ENCODE data around the gene ARPC5.

The ARPC5 gene

DNA sequence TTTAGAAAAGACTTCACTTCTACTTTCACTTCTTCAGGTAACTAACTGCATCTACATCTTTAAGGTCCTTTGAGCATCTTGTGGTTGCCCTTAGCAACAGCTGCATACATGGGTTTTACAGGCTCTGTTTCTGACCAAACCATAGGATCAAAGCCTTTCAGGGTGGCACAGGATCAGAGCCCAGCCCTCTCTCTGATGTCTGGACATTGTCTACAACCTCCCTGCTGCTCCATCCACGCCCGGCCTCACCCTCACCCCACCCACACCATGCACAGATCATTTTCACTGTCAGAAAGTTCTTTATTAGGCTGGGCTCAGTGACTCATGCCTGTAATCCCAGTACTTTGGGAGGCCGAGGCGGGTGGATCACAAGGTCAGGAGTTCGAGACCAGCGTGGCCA, 50.5 kb downstream of the ARPC5 start:
- no peaks in the 10 kb centered on the region for H3K79me2 ChIP-seq (ENCODE audit: control insufficient read depth, insufficient read depth, low read length, poor library complexity)
- H3K23ac ChIP-seq (ENCODE audit: low read length), result no peak overlapping the region
- H3K18ac ChIP-seq (ENCODE audit: low read length), result no peak overlapping the region
- H3K9ac ChIP-seq (ENCODE audit: low read length), result no peak overlapping the region
- no peaks in the 10 kb centered on the region for H3K4me1 ChIP-seq (ENCODE audit: control insufficient read depth in 1 of 2, insufficient read depth in 2 of 2, low read length in 2 of 2)
- no peak overlapping the region for H2AFZ ChIP-seq (ENCODE audit: insufficient read depth, low read length, poor library complexity)
- H3K4ac ChIP-seq (ENCODE audit: low read depth, low read length), result no peak overlapping the region
- no peak overlapping the region for H3K4me2 ChIP-seq (ENCODE audit: low read length)
- H3K79me1 ChIP-seq (ENCODE audit: low read length), result no peaks in the 10 kb centered on the region
- H4K12ac ChIP-seq (ENCODE audit: low read depth, low read length), result no peak overlapping the region
- no peak overlapping the region for H3K14ac ChIP-seq (ENCODE audit: low read length)
- WGBS (ENCODE audit: extremely low coverage, insufficient coverage, insufficient read length), result no CpG with 5 or more reads among the region's 6 CpGs
- no peak overlapping the region for H4K91ac ChIP-seq (ENCODE audit: low read depth, low read length)
- no peaks in the 10 kb centered on the region for H3K36me3 ChIP-seq (ENCODE audit: control insufficient read depth in 1 of 2, insufficient read depth in 2 of 2, low read length in 2 of 2)
- H2BK5ac ChIP-seq (ENCODE audit: low read depth, low read length, poor library complexity), result no peak overlapping the region
- no peaks in the 10 kb centered on the region for H3K27me3 ChIP-seq (ENCODE audit: insufficient read depth, low read length)
- H3K27ac ChIP-seq (ENCODE audit: low read depth, low read length), result no peak overlapping the region
- no peak overlapping the region for H4K8ac ChIP-seq (ENCODE audit: low read depth, low read length)
- no peak overlapping the region for H3K4me3 ChIP-seq (ENCODE audit: low read depth, low read length)
- H2AK5ac ChIP-seq (ENCODE audit: low read length), result no peak overlapping the region
- no peaks in the 10 kb centered on the region for H3K9me3 ChIP-seq (ENCODE audit: insufficient read depth, low read depth, low read length)
- H2BK120ac ChIP-seq (ENCODE audit: insufficient read depth, low read length, poor library complexity), result no peak overlapping the region
- no peak for DNase-seq
- no peak overlapping the region for H2BK12ac ChIP-seq (ENCODE audit: low read length)

DNA sequence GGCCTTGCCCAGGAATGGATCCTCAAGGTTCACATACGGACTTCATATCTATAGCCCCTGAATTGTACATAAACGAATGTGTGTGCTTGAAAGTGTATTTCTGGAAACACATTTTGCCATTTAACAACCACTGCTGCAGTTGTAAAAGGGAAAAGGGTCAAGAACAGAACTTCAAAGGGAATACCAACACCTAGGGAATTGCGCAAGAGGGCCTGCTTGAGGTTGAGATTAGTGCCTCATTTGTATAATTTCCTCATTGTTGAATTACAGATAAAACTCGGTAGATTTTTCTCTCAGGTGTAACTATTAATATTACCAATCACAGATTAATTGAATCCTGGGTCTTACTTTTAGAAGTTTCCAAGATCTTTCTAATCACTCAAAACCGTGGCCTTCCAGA, 51.4 kb downstream of the ARPC5 start:
- no peak overlapping the region for H2AFZ ChIP-seq (ENCODE audit: insufficient read depth, low read length, poor library complexity)
- no peaks in the 10 kb centered on the region for H3K36me3 ChIP-seq (ENCODE audit: control insufficient read depth in 1 of 2, insufficient read depth in 2 of 2, low read length in 2 of 2)
- H3K4me3 ChIP-seq (ENCODE audit: low read depth, low read length), result no peak overlapping the region
- H2AK5ac ChIP-seq (ENCODE audit: low read length), result no peak overlapping the region
- H3K4me1 ChIP-seq (ENCODE audit: control insufficient read depth in 1 of 2, insufficient read depth in 2 of 2, low read length in 2 of 2), result no peaks in the 10 kb centered on the region
- H3K27ac ChIP-seq (ENCODE audit: low read depth, low read length), result no peak overlapping the region
- no peak overlapping the region for H2BK12ac ChIP-seq (ENCODE audit: low read length)
- H3K79me1 ChIP-seq (ENCODE audit: low read length), result no peaks in the 10 kb centered on the region
- no peak overlapping the region for H4K12ac ChIP-seq (ENCODE audit: low read depth, low read length)
- H3K9me3 ChIP-seq (ENCODE audit: insufficient read depth, low read depth, low read length), result no peaks in the 10 kb centered on the region
- DNase-seq, result no peak
- H2BK5ac ChIP-seq (ENCODE audit: low read depth, low read length, poor library complexity), result no peak overlapping the region
- no CpG with 5 or more reads among the region's 5 CpGs for WGBS (ENCODE audit: extremely low coverage, insufficient coverage, insufficient read length)
- no peak overlapping the region for H4K91ac ChIP-seq (ENCODE audit: low read depth, low read length)
- H3K4me2 ChIP-seq (ENCODE audit: low read length), result no peak overlapping the region
- no peak overlapping the region for H3K4ac ChIP-seq (ENCODE audit: low read depth, low read length)
- H3K9ac ChIP-seq (ENCODE audit: low read length), result no peak overlapping the region
- H3K14ac ChIP-seq (ENCODE audit: low read length), result no peak overlapping the region
- no peaks in the 10 kb centered on the region for H3K79me2 ChIP-seq (ENCODE audit: control insufficient read depth, insufficient read depth, low read length, poor library complexity)
- no peak overlapping the region for H4K8ac ChIP-seq (ENCODE audit: low read depth, low read length)
- H3K18ac ChIP-seq (ENCODE audit: low read length), result no peak overlapping the region
- H3K27me3 ChIP-seq (ENCODE audit: insufficient read depth, low read length), result no peaks in the 10 kb centered on the region
- H3K23ac ChIP-seq (ENCODE audit: low read length), result no peak overlapping the region
- no peak overlapping the region for H2BK120ac ChIP-seq (ENCODE audit: insufficient read depth, low read length, poor library complexity)

DNA sequence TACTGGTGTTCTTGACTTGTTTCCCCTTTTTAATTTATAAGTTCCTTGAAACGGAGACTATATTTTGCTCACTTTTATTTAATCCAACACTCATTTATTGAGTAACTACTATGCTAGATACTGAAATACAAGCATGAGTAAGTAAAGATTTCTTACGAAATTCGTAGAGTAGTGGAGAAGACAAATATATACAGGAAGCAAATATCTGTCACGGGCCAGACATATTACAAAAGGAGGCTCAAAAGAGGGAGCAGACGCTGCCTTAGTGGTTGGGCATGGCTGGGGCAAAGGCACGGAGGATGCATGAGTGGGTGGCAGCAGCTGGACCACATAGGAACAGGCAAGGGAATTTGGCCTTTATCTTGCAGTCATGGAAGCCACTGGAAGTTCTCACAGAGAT, 52.1 kb downstream of the ARPC5 start:
- H3K79me1 ChIP-seq (ENCODE audit: low read length), result no peaks in the 10 kb centered on the region
- H3K9me3 ChIP-seq (ENCODE audit: insufficient read depth, low read depth, low read length), result no peaks in the 10 kb centered on the region
- no peak overlapping the region for H2AFZ ChIP-seq (ENCODE audit: insufficient read depth, low read length, poor library complexity)
- no peak overlapping the region for H2AK5ac ChIP-seq (ENCODE audit: low read length)
- no CpG with 5 or more reads among the region's 6 CpGs for WGBS (ENCODE audit: extremely low coverage, insufficient coverage, insufficient read length)
- H3K9ac ChIP-seq (ENCODE audit: low read length), result no peak overlapping the region
- H3K4me2 ChIP-seq (ENCODE audit: low read length), result no peak overlapping the region
- H3K27me3 ChIP-seq (ENCODE audit: insufficient read depth, low read length), result no peaks in the 10 kb centered on the region
- no peak overlapping the region for H3K14ac ChIP-seq (ENCODE audit: low read length)
- no peak overlapping the region for H3K4ac ChIP-seq (ENCODE audit: low read depth, low read length)
- H4K12ac ChIP-seq (ENCODE audit: low read depth, low read length), result no peak overlapping the region
- no peaks in the 10 kb centered on the region for H3K36me3 ChIP-seq (ENCODE audit: control insufficient read depth in 1 of 2, insufficient read depth in 2 of 2, low read length in 2 of 2)
- H3K4me1 ChIP-seq (ENCODE audit: control insufficient read depth in 1 of 2, insufficient read depth in 2 of 2, low read length in 2 of 2), result no peaks in the 10 kb centered on the region
- no peak overlapping the region for H2BK12ac ChIP-seq (ENCODE audit: low read length)
- DNase-seq, result peak in 1 of 2 donors; percentile 31
- H3K79me2 ChIP-seq (ENCODE audit: control insufficient read depth, insufficient read depth, low read length, poor library complexity), result no peaks in the 10 kb centered on the region
- no peak overlapping the region for H3K27ac ChIP-seq (ENCODE audit: low read depth, low read length)
- H3K18ac ChIP-seq (ENCODE audit: low read length), result no peak overlapping the region
- H4K8ac ChIP-seq (ENCODE audit: low read depth, low read length), result no peak overlapping the region
- H2BK120ac ChIP-seq (ENCODE audit: insufficient read depth, low read length, poor library complexity), result no peak overlapping the region
- H3K4me3 ChIP-seq (ENCODE audit: low read depth, low read length), result no peak overlapping the region
- H3K23ac ChIP-seq (ENCODE audit: low read length), result no peak overlapping the region
- H2BK5ac ChIP-seq (ENCODE audit: low read depth, low read length, poor library complexity), result no peak overlapping the region
- no peak overlapping the region for H4K91ac ChIP-seq (ENCODE audit: low read depth, low read length)

DNA sequence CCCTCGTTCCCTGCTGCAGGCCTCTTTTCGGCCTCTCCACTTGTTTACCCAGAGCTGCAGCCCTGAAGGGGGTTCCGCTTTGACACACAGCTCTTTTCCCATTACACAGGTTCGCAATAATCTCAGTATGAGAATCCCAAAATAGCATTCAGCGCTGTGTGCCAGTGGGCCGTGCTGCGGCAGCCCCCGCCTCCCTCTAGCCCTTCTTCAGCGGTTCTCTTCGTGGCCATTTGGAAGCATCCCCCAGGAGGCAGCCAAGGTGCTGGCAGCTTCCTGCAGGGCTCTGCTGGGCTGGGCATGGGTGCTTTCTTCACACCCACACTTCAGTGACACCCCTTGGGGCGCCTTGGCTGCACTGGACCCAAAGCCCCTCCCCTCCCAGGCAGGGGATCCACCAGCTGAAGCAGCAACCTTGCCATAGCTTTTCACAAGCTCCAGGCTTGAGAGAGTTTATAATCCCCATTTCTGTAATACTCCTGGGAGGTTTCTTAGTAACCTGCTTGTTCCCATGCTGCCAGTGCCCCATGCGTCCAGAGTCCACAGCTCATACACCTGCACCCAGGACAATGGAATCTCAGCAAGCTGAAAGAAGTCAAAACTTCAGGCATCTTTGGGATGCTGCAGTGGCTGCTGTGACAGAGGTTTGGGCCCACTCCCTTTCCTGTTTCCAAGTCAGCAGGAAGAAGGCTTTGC, 53.4 kb downstream of the ARPC5 start:
- H3K27ac ChIP-seq (ENCODE audit: low read depth, low read length), result no peak overlapping the region
- no peak for DNase-seq
- H3K4me3 ChIP-seq (ENCODE audit: low read depth, low read length), result no peak overlapping the region
- no peak overlapping the region for H3K4ac ChIP-seq (ENCODE audit: low read depth, low read length)
- H2AFZ ChIP-seq (ENCODE audit: insufficient read depth, low read length, poor library complexity), result no peak overlapping the region
- H3K79me2 ChIP-seq (ENCODE audit: control insufficient read depth, insufficient read depth, low read length, poor library complexity), result no peaks in the 10 kb centered on the region
- no CpG with 5 or more reads among the region's 12 CpGs for WGBS (ENCODE audit: extremely low coverage, insufficient coverage, insufficient read length)
- no peaks in the 10 kb centered on the region for H3K36me3 ChIP-seq (ENCODE audit: control insufficient read depth in 1 of 2, insufficient read depth in 2 of 2, low read length in 2 of 2)
- H3K18ac ChIP-seq (ENCODE audit: low read length), result no peak overlapping the region
- no peak overlapping the region for H2BK120ac ChIP-seq (ENCODE audit: insufficient read depth, low read length, poor library complexity)
- no peak overlapping the region for H2BK12ac ChIP-seq (ENCODE audit: low read length)
- no peak overlapping the region for H3K9ac ChIP-seq (ENCODE audit: low read length)
- no peaks in the 10 kb centered on the region for H3K79me1 ChIP-seq (ENCODE audit: low read length)
- H3K4me1 ChIP-seq (ENCODE audit: control insufficient read depth in 1 of 2, insufficient read depth in 2 of 2, low read length in 2 of 2), result no peaks in the 10 kb centered on the region
- no peak overlapping the region for H3K4me2 ChIP-seq (ENCODE audit: low read length)
- no peak overlapping the region for H2BK5ac ChIP-seq (ENCODE audit: low read depth, low read length, poor library complexity)
- no peak overlapping the region for H2AK5ac ChIP-seq (ENCODE audit: low read length)
- H3K23ac ChIP-seq (ENCODE audit: low read length), result no peak overlapping the region
- no peak overlapping the region for H4K91ac ChIP-seq (ENCODE audit: low read depth, low read length)
- H3K14ac ChIP-seq (ENCODE audit: low read length), result no peak overlapping the region
- no peak overlapping the region for H4K8ac ChIP-seq (ENCODE audit: low read depth, low read length)
- no peak overlapping the region for H4K12ac ChIP-seq (ENCODE audit: low read depth, low read length)
- no peaks in the 10 kb centered on the region for H3K27me3 ChIP-seq (ENCODE audit: insufficient read depth, low read length)
- H3K9me3 ChIP-seq (ENCODE audit: insufficient read depth, low read depth, low read length), result no peaks in the 10 kb centered on the region

Measured in trophoblast cell (in vitro differentiated cells and primary cell).